Lung (tissue), 12 donors: Measurements from ENCODE around the gene COL12A1. TPM values are rescaled to one million over a fixed set of nuclear protein-coding genes. Genes with fewer than 3 reads are reported as not detected.

Experiments used
- ATAC-seq: fragments of 200-7000 bp; cut with Tn5 transposase; one replicate; pipeline ENCODE4 v1.9.1; 2020; ENCODE audit warnings: moderate number of reproducible peaks; ENCODE audit not compliant: insufficient read depth, low FRiP score
- DNase-seq, 3 donors: peaks; one replicate each; pipeline ENCODE4 v3.0.0-alpha.2; 2013 to 2017
- H3K27ac ChIP-seq, 2 donors: one replicate each; pipeline ENCODE4 v1.5.1; 2013; ENCODE audit warnings: mild to moderate bottlenecking in 2 of 2, moderate library complexity in 2 of 2, control low read depth in 1 of 2, inconsistent platforms in 1 of 2, low read depth in 1 of 2, low read length in 1 of 2
- H3K27me3 ChIP-seq, 3 donors: one replicate each; pipeline ENCODE4 v1.5.1; 2013; ENCODE audit warnings: low read length in 2 of 3; ENCODE audit not compliant: control insufficient read depth in 3 of 3, insufficient read depth in 3 of 3
- H3K36me3 ChIP-seq, 4 donors: one replicate each; pipeline ENCODE4 v1.5.1; 2013; ENCODE audit warnings: low read length in 4 of 4, mild to moderate bottlenecking in 1 of 4, moderate library complexity in 1 of 4; ENCODE audit not compliant: control insufficient read depth in 4 of 4, insufficient read depth in 4 of 4
- H3K4me1 ChIP-seq, 5 donors: one replicate each; pipeline ENCODE4 v1.5.1; 2013; ENCODE audit warnings: low read length in 5 of 5, mild to moderate bottlenecking in 2 of 5, moderate library complexity in 1 of 5; ENCODE audit not compliant: control insufficient read depth in 5 of 5, insufficient read depth in 5 of 5
- H3K4me3 ChIP-seq: one replicate; pipeline ENCODE4 v1.5.1; 2013; ENCODE audit warnings: mild to moderate bottlenecking, control low read depth, moderate library complexity
- H3K9ac ChIP-seq, 2 donors: one replicate each; pipeline ENCODE4 v1.5.1; 2013; ENCODE audit warnings: low read length in 2 of 2, control low read depth in 1 of 2; ENCODE audit not compliant: insufficient read depth in 1 of 2
- H3K9me3 ChIP-seq, 4 donors: one replicate each; pipeline ENCODE4 v1.5.1; 2013; ENCODE audit warnings: low read length in 3 of 4, mild to moderate bottlenecking in 1 of 4, moderate library complexity in 1 of 4; ENCODE audit not compliant: control insufficient read depth in 4 of 4, insufficient read depth in 3 of 4
- WGBS, 2 donors: extraction: QIAGEN DNeasy Blood & Tissue Kit; methylation state at CpG; one replicate each; pipeline ENCODE4 v1.1.7; 2013; 5-methylcytosine and 5-hydroxymethylcytosine counted together
- polyA plus RNA-seq, 2 donors: library from polyadenylated mRNA; stranded (reverse); fragments of 200-250 nt; gene quantifications; one replicate each; pipeline ENCODE4 v1.2.1, GENCODE V29; 2013
- total RNA-seq, 2 donors: library from RNA; depleted of rRNA in 1 of 2; stranded (reverse); fragments of >200 nt in 1 of 2; gene quantifications; one replicate each; pipeline ENCODE4 v1.2.1, GENCODE V29; 2014 to 2021
- TF ChIP-seq, protein P1 (sequence below): IDR thresholded peaks from 2 replicates; pipeline ENCODE4 v1.5.1; 2012; ENCODE audit warnings: mild to moderate bottlenecking; ENCODE audit errors: control extremely low read depth, extremely low read depth
- donor health status: control.
- donor health status: control.
- donor health status: Bipolar disorder and iron deficiency.
- donor health status: healthy.
- donor health status: DM: yes; HTN: yes; CAD: no.

The COL12A1 gene
- total and polyA plus RNA-seq, 4 donors = 10.6 to 75.7 (median 29.7) TPM

DNA sequence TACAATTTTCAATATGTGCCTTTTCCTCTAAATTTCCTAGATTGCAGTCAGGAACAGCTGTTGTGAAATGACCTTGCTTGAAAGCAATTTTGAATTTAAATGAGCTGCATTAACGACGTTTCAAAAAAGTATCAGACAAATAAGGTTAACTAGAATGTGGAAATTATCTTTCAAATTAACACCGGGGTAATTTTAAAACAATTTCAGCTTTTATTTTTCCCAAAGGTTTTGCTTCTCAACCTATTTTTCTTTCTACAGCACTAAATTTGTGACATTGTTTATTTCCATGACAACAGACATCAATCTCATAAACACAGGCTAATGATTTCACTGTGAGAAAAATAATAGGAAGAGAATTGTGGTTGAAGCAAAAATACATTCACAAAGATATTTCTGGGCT lies 38.5 kb downstream of the COL12A1 start:
- Histone ChIP-seq H3K27ac (no peak overlapping the region), H3K9ac (no peak overlapping the region), H3K9me3 (no peaks in the 10 kb centered on the region), H3K36me3 (no peaks in the 10 kb centered on the region), H3K4me3 (no peak overlapping the region), H3K27me3 (no peaks in the 10 kb centered on the region), H3K4me1 (peaks cover 0 to 36% (median 4%) of the 10 kb centered on the region in 5 donors)
- TF ChIP-seq, protein P1, sequence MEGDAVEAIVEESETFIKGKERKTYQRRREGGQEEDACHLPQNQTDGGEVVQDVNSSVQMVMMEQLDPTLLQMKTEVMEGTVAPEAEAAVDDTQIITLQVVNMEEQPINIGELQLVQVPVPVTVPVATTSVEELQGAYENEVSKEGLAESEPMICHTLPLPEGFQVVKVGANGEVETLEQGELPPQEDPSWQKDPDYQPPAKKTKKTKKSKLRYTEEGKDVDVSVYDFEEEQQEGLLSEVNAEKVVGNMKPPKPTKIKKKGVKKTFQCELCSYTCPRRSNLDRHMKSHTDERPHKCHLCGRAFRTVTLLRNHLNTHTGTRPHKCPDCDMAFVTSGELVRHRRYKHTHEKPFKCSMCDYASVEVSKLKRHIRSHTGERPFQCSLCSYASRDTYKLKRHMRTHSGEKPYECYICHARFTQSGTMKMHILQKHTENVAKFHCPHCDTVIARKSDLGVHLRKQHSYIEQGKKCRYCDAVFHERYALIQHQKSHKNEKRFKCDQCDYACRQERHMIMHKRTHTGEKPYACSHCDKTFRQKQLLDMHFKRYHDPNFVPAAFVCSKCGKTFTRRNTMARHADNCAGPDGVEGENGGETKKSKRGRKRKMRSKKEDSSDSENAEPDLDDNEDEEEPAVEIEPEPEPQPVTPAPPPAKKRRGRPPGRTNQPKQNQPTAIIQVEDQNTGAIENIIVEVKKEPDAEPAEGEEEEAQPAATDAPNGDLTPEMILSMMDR = no peak
- DNase-seq = peak in 2 of 3 donors; percentile 44 to 70
- 71 to 75% methylated on average over 3 of the region's 3 CpGs for WGBS, 2 donors
- ATAC-seq = no peak

DNA sequence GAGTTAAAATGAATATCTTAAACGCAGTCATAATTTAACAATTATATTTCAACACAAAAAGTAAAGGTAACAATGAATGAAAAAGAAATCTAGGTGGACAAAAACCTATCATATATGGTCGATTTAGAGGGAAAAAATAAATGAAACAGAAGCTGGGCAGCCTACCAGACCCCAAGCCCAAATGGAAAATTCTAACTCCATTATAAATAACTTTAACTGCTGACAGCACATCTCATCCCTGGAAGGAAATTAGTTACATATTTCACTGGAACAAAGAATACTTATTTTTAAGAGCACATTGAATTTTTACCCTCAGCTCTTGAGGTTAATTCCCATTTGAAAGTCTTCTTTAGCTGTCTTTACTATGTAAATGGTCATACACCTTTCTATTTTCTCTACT lies 39.1 kb downstream of the COL12A1 start:
- peaks cover 0 to 30% (median 4%) of the 10 kb centered on the region in 5 donors for H3K4me1 ChIP-seq
- no peak overlapping the region for H3K4me3 ChIP-seq
- H3K9ac ChIP-seq = no peak overlapping the region
- ATAC-seq (no peak), DNase-seq (no peak)
- H3K27ac ChIP-seq = no peak overlapping the region
- no peaks in the 10 kb centered on the region for H3K9me3 ChIP-seq
- H3K27me3 ChIP-seq = no peaks in the 10 kb centered on the region
- H3K36me3 ChIP-seq = no peaks in the 10 kb centered on the region
- WGBS, 2 donors = 76 to 79% methylated on average over 2 of the region's 2 CpGs
- TF ChIP-seq, protein P1 = no peak

DNA sequence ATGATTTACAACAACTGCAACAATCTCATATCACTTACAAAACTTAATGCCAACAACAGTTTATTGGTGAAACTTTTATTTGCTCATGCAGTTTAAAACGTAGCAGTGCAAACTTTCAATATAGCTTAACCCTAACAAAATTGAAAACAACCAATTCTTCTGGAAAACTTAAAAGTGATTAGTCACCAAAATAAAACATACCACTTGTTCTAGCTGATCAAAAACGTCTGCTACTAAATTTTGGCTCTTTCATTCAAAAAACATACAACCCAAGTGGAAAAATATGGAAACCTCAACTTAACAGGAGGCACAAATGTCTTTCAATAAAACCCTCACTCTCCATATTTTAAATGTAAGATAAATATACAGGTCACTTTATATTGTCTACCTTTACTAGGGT lies 39.6 kb downstream of the COL12A1 start:
- H3K9ac ChIP-seq = no peak overlapping the region
- no peaks in the 10 kb centered on the region for H3K36me3 ChIP-seq
- no peaks in the 10 kb centered on the region for H3K27me3 ChIP-seq
- WGBS, 2 donors = 57 to 66% methylated on average over 2 of the region's 2 CpGs
- DNase-seq (no peak), ATAC-seq (no peak)
- no peak overlapping the region for H3K27ac ChIP-seq
- H3K4me1 ChIP-seq = peaks cover 0 to 25% (median under 1%) of the 10 kb centered on the region in 5 donors
- no peaks in the 10 kb centered on the region for H3K9me3 ChIP-seq
- TF ChIP-seq, protein P1 = no peak
- H3K4me3 ChIP-seq = no peak overlapping the region

DNA sequence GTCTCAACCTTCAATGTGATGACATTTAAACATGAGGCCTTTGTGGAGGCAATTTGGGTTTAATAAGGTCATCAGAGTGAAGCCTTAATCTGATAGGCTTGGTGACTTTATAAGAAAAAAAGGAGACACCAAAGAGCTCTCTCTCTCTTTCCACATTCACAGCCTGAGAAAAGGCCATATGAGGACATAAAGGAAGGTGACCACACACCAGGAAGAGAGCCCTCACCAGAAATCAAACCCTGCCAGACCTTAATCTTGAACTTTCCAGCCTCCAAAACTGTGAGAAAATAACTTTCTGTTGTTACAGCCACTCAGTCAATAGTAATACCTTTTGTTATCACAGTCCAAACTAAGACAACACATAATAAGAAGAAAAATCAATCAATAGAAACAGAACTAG lies 47.7 kb downstream of the COL12A1 start:
- TF ChIP-seq, protein P1 = no peak
- no peak overlapping the region for H3K27ac ChIP-seq
- no peak for DNase-seq
- H3K4me3 ChIP-seq = no peak overlapping the region
- no peak for ATAC-seq
- H3K36me3 ChIP-seq = no peaks in the 10 kb centered on the region
- H3K27me3 ChIP-seq = no peaks in the 10 kb centered on the region
- peaks cover 0 to 2% (median 0%) of the 10 kb centered on the region in 5 donors for H3K4me1 ChIP-seq
- no peaks in the 10 kb centered on the region for H3K9me3 ChIP-seq
- no peak overlapping the region for H3K9ac ChIP-seq
